Large intestine (tissue), 1 donor: ENCODE results near the gene BEND3. TPM values are rescaled to one million over a fixed set of nuclear protein-coding genes. Genes with fewer than 3 reads are reported as not detected.

ENCODE experiments used
- polyA plus RNA-seq: library from polyadenylated mRNA; unstranded; fragments of 120-200 nt; gene quantifications from one replicate; pipeline ENCODE4 v1.2.1, GENCODE V29; 2013

The BEND3 gene
- polyA plus RNA-seq, 1 donor = 4.9 TPM

Other genes starting within 250 kb of the BEND3 start
- 135 TPM for gene CD24, start 140.8 kb downstream of the BEND3 start, polyA plus RNA-seq
- 31.7 TPM for gene MTRES1, start 87.3 kb downstream of the BEND3 start, polyA plus RNA-seq